MM.1S (cell line): ENCODE measurements around the gene PCYOX1L.

ENCODE experiments used
- DNase-seq: peaks from one replicate; pipeline ENCODE4 v3.0.0-alpha.2; 2015
- H2AFZ ChIP-seq: fragments of 300-600 bp; sonication (generic); 2 replicates; pipeline ENCODE4 v1.6.0; 2016; ENCODE audit warnings: antibody characterized with exemption, low read length
- H3F3A ChIP-seq: fragments of 300-600 bp; sonication (generic); 2 replicates; pipeline ENCODE4 v1.6.1; 2016; ENCODE audit warnings: mild to moderate bottlenecking, antibody characterized with exemption, low read length, moderate library complexity, mixed read lengths; ENCODE audit not compliant: insufficient read depth
- H3K27ac ChIP-seq: fragments of 300-600 bp; sonication (generic); 2 replicates; pipeline ENCODE4 v1.5.1; 2016; ENCODE audit warnings: mild to moderate bottlenecking, low read length
- H3K27me3 ChIP-seq: fragments of 300-600 bp; sonication (generic); replicated peaks from 2 replicates; pipeline ENCODE4 v1.6.0; 2016; ENCODE audit warnings: low read length; ENCODE audit not compliant: insufficient read depth
- H3K36me3 ChIP-seq: fragments of 300-600 bp; sonication (generic); replicated peaks from 2 replicates; pipeline ENCODE4 v1.6.1; 2016; ENCODE audit warnings: mild to moderate bottlenecking, low read length, mixed read lengths; ENCODE audit not compliant: insufficient read depth
- H3K4me1 ChIP-seq: fragments of 300-600 bp; sonication (generic); 2 replicates; pipeline ENCODE4 v1.6.1; 2016; ENCODE audit warnings: low read length, mixed read lengths
- H3K4me2 ChIP-seq: fragments of 300-600 bp; sonication (generic); 2 replicates; pipeline ENCODE4 v1.6.0; 2016; ENCODE audit warnings: low read depth, low read length
- H3K4me3 ChIP-seq: fragments of 300-600 bp; sonication (generic); 2 replicates; pipeline ENCODE4 v1.5.1; 2016; ENCODE audit warnings: low read length, mixed read lengths
- H3K79me2 ChIP-seq: fragments of 300-600 bp; sonication (generic); 2 replicates; pipeline ENCODE4 v1.6.1; 2016; ENCODE audit warnings: mixed run types, low read length, mixed read lengths
- H3K9ac ChIP-seq: fragments of 300-600 bp; sonication (generic); 2 replicates; pipeline ENCODE4 v1.6.1; 2016; ENCODE audit warnings: low read length, mixed read lengths
- H3K9me2 ChIP-seq: fragments of 300-600 bp; sonication (generic); replicated peaks from 2 replicates; pipeline ENCODE4 v1.6.1; 2016; ENCODE audit warnings: mild to moderate bottlenecking, low read length, mixed read lengths; ENCODE audit not compliant: insufficient read depth
- H3K9me3 ChIP-seq: fragments of 300-600 bp; sonication (generic); replicated peaks from 2 replicates; pipeline ENCODE4 v1.6.1; 2016; ENCODE audit warnings: mild to moderate bottlenecking, low read length, mixed read lengths; ENCODE audit not compliant: insufficient read depth
- H4K20me1 ChIP-seq: fragments of 300-600 bp; sonication (generic); 2 replicates; pipeline ENCODE4 v1.6.1; 2016; ENCODE audit warnings: mild to moderate bottlenecking, low read length, moderate library complexity, mixed read lengths; ENCODE audit not compliant: insufficient read depth
- EZH2 ChIP-seq: fragments of 300-600 bp; sonication (generic); optimal IDR thresholded peaks from 2 replicates; pipeline ENCODE3; 2017; ENCODE audit warnings: low read depth, mild to moderate bottlenecking, antibody characterized with exemption, low read length, mixed read lengths
- EZH2phosphoT487 ChIP-seq: fragments of 300-600 bp; sonication (generic); IDR thresholded peaks from 2 replicates; pipeline ENCODE4 v1.6.1; 2018; ENCODE audit warnings: antibody characterized with exemption, low read length
- TF ChIP-seq, protein P1 (sequence below): fragments of 300-600 bp; sonication (generic); IDR thresholded peaks from 2 replicates; pipeline ENCODE4 v1.5.1; 2016; ENCODE audit warnings: antibody characterized with exemption, low read length, mixed read lengths

The PCYOX1L gene

GRCh38 chr5:149357370-149358293 lies at the start of gene PCYOX1L:
Gene PCYOX1L (plus strand): TSS chr5:149358046. CDS start chr5:149358069, 23 bp downstream.
- peaks cover 67% of the 10 kb centered on the region for H3K4me1 ChIP-seq
- H3K4me3 ChIP-seq, result peak within 1 kb of the TSS; percentile 89
- TF ChIP-seq EZH2phosphoT487 (no peak), EZH2 (no peak)
- TF ChIP-seq, protein P1, sequence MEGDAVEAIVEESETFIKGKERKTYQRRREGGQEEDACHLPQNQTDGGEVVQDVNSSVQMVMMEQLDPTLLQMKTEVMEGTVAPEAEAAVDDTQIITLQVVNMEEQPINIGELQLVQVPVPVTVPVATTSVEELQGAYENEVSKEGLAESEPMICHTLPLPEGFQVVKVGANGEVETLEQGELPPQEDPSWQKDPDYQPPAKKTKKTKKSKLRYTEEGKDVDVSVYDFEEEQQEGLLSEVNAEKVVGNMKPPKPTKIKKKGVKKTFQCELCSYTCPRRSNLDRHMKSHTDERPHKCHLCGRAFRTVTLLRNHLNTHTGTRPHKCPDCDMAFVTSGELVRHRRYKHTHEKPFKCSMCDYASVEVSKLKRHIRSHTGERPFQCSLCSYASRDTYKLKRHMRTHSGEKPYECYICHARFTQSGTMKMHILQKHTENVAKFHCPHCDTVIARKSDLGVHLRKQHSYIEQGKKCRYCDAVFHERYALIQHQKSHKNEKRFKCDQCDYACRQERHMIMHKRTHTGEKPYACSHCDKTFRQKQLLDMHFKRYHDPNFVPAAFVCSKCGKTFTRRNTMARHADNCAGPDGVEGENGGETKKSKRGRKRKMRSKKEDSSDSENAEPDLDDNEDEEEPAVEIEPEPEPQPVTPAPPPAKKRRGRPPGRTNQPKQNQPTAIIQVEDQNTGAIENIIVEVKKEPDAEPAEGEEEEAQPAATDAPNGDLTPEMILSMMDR, result no peak
- peaks cover 4% of the 10 kb centered on the region; the same call in 1 of the 2 replicates for H3K36me3 ChIP-seq
- H3K9me3 ChIP-seq, result no peaks in the 10 kb centered on the region
- H3F3A ChIP-seq, result peaks cover 55% of the 10 kb centered on the region
- H3K27ac ChIP-seq, result peak within 1 kb of the TSS; percentile 71
- peaks cover 56% of the 10 kb centered on the region for H3K79me2 ChIP-seq
- peak within 1 kb of the TSS; percentile 56 for H2AFZ ChIP-seq
- no peaks in the 10 kb centered on the region for H4K20me1 ChIP-seq
- peak; percentile 96 for DNase-seq
- H3K4me2 ChIP-seq, result peak within 1 kb of the TSS; percentile 87
- peak within 1 kb of the TSS; percentile 94 for H3K9ac ChIP-seq
- no peaks in the 10 kb centered on the region for H3K27me3 ChIP-seq
- no peaks in the 10 kb centered on the region for H3K9me2 ChIP-seq

- H3K79me2 ChIP-seq, result no peaks in the 10 kb centered on the region
Observed at GRCh38 chr5:149309354-149309753, 48.5 kb upstream of the PCYOX1L start.

DNA sequence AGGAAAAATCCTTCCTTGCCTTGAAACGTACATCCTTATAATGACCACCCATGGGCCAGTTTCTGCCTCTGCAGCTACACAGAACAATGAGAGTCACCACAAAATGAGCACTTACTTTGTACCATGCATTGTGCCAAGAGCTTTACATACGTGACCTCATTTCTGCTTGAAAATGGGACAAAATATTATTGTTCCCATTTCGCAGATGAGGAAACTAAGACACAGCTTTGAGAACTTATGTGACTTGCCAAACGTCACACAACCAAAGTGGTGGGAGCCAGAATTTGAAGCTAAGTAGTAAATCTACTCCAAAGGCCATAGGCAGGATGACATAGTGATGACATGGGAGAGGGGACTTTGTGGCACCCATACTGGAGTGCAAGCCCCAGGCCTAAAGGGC lies 47.4 kb upstream of the PCYOX1L start:
- Histone ChIP-seq H3K79me2 (no peaks in the 10 kb centered on the region), H3K4me1 (0 out of 2 replicates have a peak, but pooled peaks cover 4% of the 10 kb centered on the region), H2AFZ (no peak overlapping the region), H3K9ac (no peak overlapping the region), H3K27me3 (no peaks in the 10 kb centered on the region), H3K27ac (no peak overlapping the region), H3K36me3 (no peaks in the 10 kb centered on the region), H3K9me2 (no peaks in the 10 kb centered on the region), H3K4me2 (no peak overlapping the region), H3K4me3 (no peak overlapping the region), H3F3A (no peaks in the 10 kb centered on the region), H3K9me3 (no peaks in the 10 kb centered on the region), H4K20me1 (no peaks in the 10 kb centered on the region)
- TF ChIP-seq EZH2, result no peak
- TF ChIP-seq, protein P1, result no peak
- no peak for TF ChIP-seq EZH2phosphoT487
- no peak for DNase-seq

More at GRCh38 chr5:149309354-149309753, 48.5 kb upstream of the PCYOX1L start:
- Histone ChIP-seq H3K9me3 (no peaks in the 10 kb centered on the region), H3K4me1 (0 out of 2 replicates have a peak, but pooled peaks cover 4% of the 10 kb centered on the region), H3K27ac (no peak overlapping the region), H3F3A (no peaks in the 10 kb centered on the region), H3K4me3 (no peak overlapping the region), H3K36me3 (no peaks in the 10 kb centered on the region), H4K20me1 (no peaks in the 10 kb centered on the region), H2AFZ (no peak overlapping the region), H3K9me2 (no peaks in the 10 kb centered on the region), H3K27me3 (no peaks in the 10 kb centered on the region), H3K9ac (no peak overlapping the region), H3K4me2 (no peak overlapping the region)
- TF ChIP-seq EZH2phosphoT487, result no peak
- TF ChIP-seq, protein P1, result no peak
- TF ChIP-seq EZH2, result no peak
- no peak for DNase-seq
